ENCODE data around the gene MRPL49. TPM values are rescaled to one million over a fixed set of nuclear protein-coding genes. Genes with fewer than 3 reads are reported as not detected.
A peak's percentile ranks its signal among the peaks of the same experiment; 100 is the strongest.

Gene MRPL49
- total RNA-seq, 1 experiment from 2014 or later = 91.0 TPM

DNA sequence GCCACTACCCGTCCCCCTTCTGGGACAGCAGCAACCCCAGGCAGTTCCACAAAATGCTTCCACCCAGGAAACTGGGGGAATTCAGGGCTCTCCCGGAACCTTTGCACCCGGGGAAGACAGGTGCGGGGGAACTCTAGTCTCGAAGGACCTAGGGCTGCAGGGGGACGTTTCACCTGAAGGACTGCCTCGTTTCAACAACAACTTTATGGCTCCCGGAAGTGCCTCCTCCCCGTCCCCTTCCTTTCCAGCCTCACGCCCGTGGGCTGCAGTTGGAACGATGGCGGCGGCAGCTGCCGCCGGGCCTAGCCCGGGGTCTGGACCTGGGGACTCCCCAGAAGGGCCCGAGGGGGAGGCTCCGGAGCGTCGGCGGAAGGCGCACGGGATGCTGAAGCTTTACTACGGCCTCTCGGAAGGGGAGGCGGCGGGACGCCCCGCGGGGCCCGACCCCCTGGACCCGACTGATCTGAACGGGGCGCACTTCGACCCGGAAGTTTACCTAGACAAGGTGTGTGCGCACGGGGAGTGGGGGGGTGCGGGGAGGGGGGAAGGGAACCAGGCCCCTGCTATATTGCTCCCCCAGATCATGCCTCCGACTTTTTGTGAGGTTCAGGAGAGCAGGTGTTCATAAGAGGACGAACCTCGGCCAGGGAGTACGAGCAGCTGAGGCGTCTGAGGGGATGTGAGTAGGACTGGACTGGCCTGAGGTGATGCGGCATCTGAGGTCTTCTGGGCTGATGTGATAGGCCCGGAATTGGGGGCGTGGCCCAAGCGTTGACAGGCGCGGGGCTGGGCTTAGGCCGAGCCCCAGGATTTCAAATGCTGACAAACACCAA, 25.9 kb upstream of the MRPL49 start, which contains the start of gene VPS51:
Gene VPS51, plus strand, starts transcription at position 241 of the 833 bp plus-strand sequence. Its CDS starts 37 bp downstream, at position 278.
- Histone ChIP-seq H3K27ac (ENCODE audit: low read depth, low read length, poor library complexity, severe bottlenecking) (peak within 1 kb of the TSS; percentile 82), H3K36me3 (ENCODE audit: insufficient read depth, low read length, poor library complexity, severe bottlenecking) (peaks cover 3% of the 10 kb centered on the region), H3K4me3 (ENCODE audit: low read depth, low read length, poor library complexity, severe bottlenecking) (peak within 1 kb of the TSS; percentile 89), H3K9me3 (ENCODE audit: low read depth, low read length, poor library complexity, severe bottlenecking) (no peaks in the 10 kb centered on the region), H3K27me3 (replicated peaks; ENCODE audit: insufficient read depth, low read depth, low read length, poor library complexity) (no peaks in the 10 kb centered on the region), H3K4me1 (ENCODE audit: insufficient read depth, low read length, poor library complexity, severe bottlenecking) (peaks cover 5% of the 10 kb centered on the region)
- CTCF ChIA-PET = no interaction called here
- TF ChIP-seq EZH2 (IDR thresholded peaks at IDR 0.05; ENCODE audit: borderline replicate concordance, low read depth, low read length, poor library complexity, severe bottlenecking) = no peak
- TF ChIP-seq, protein P1, sequence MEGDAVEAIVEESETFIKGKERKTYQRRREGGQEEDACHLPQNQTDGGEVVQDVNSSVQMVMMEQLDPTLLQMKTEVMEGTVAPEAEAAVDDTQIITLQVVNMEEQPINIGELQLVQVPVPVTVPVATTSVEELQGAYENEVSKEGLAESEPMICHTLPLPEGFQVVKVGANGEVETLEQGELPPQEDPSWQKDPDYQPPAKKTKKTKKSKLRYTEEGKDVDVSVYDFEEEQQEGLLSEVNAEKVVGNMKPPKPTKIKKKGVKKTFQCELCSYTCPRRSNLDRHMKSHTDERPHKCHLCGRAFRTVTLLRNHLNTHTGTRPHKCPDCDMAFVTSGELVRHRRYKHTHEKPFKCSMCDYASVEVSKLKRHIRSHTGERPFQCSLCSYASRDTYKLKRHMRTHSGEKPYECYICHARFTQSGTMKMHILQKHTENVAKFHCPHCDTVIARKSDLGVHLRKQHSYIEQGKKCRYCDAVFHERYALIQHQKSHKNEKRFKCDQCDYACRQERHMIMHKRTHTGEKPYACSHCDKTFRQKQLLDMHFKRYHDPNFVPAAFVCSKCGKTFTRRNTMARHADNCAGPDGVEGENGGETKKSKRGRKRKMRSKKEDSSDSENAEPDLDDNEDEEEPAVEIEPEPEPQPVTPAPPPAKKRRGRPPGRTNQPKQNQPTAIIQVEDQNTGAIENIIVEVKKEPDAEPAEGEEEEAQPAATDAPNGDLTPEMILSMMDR (conservative IDR thresholded peaks at IDR 0.05; ENCODE audit: low read depth, low read length) = no peak
- intact Hi-C loops (cut with micrococcal nuclease; ENCODE audit: unreplicated experiment) = no loop called here
- no TSS peak for BruUV-seq (replicated peaks)
- DNase-seq (ENCODE audit: low spot score) = peak; percentile 96
- POLR2A ChIA-PET (ENCODE audit: low non-redundant PET) = no interaction called here

GRCh38 chr11:65096926-65097325, 25.2 kb upstream of the MRPL49 start:
- H3K36me3 ChIP-seq (ENCODE audit: insufficient read depth, low read length, poor library complexity, severe bottlenecking) = peaks cover 3% of the 10 kb centered on the region
- peak overlapping the region; percentile 89 for H3K4me3 ChIP-seq (ENCODE audit: low read depth, low read length, poor library complexity, severe bottlenecking)
- no peaks in the 10 kb centered on the region for H3K9me3 ChIP-seq (ENCODE audit: low read depth, low read length, poor library complexity, severe bottlenecking)
- H3K27ac ChIP-seq (ENCODE audit: low read depth, low read length, poor library complexity, severe bottlenecking) = peak overlapping the region; percentile 82
- no peak for TF ChIP-seq EZH2 (IDR thresholded peaks at IDR 0.05; ENCODE audit: borderline replicate concordance, low read depth, low read length, poor library complexity, severe bottlenecking)
- TF ChIP-seq, protein P1 (conservative IDR thresholded peaks at IDR 0.05; ENCODE audit: low read depth, low read length) = no peak
- BruUV-seq (replicated peaks) = TSS peak; percentile 42
- intact Hi-C loops (cut with micrococcal nuclease; ENCODE audit: unreplicated experiment) = no loop called here
- no peaks in the 10 kb centered on the region for H3K27me3 ChIP-seq (replicated peaks; ENCODE audit: insufficient read depth, low read depth, low read length, poor library complexity)
- ChIA-PET POLR2A (ENCODE audit: low non-redundant PET) (no interaction called here), CTCF (no interaction called here)
- DNase-seq (ENCODE audit: low spot score) = no peak
- peaks cover 5% of the 10 kb centered on the region for H3K4me1 ChIP-seq (ENCODE audit: insufficient read depth, low read length, poor library complexity, severe bottlenecking)

- Histone ChIP-seq H3K27ac (ENCODE audit: low read depth, low read length, poor library complexity, severe bottlenecking) (no peak overlapping the region), H3K36me3 (ENCODE audit: insufficient read depth, low read length, poor library complexity, severe bottlenecking) (peaks cover 3% of the 10 kb centered on the region), H3K4me3 (ENCODE audit: low read depth, low read length, poor library complexity, severe bottlenecking) (no peak overlapping the region), H3K9me3 (ENCODE audit: low read depth, low read length, poor library complexity, severe bottlenecking) (no peaks in the 10 kb centered on the region), H3K4me1 (ENCODE audit: insufficient read depth, low read length, poor library complexity, severe bottlenecking) (peaks cover 5% of the 10 kb centered on the region), H3K27me3 (replicated peaks; ENCODE audit: insufficient read depth, low read depth, low read length, poor library complexity) (no peaks in the 10 kb centered on the region)
- intact Hi-C loops (cut with micrococcal nuclease; ENCODE audit: unreplicated experiment) = no loop called here
- no peak for DNase-seq (ENCODE audit: low spot score)
- ChIA-PET POLR2A (ENCODE audit: low non-redundant PET) (no interaction called here), CTCF (interaction anchor here (0.7 kb wide), 1 partner anchor 11 kb away, joined by 3 read pairs; the partner anchor contains the start of gene TM7SF2)
- BruUV-seq (replicated peaks) = no TSS peak
- no peak for TF ChIP-seq EZH2 (IDR thresholded peaks at IDR 0.05; ENCODE audit: borderline replicate concordance, low read depth, low read length, poor library complexity, severe bottlenecking)
- TF ChIP-seq, protein P1 (conservative IDR thresholded peaks at IDR 0.05; ENCODE audit: low read depth, low read length) = peak; percentile 29; the same call in 1 of the 2 replicates
Measured at GRCh38 chr11:65100674-65101350, 21.3 kb upstream of the MRPL49 start.

Measured in A673 (cell line).